ENCODE data around the gene PGM5.
"Not testable (repeated sequence)": the region's sequence is repeated elsewhere in the genome, so short reads cannot be mapped to it uniquely, and the experiment has no call there.

Gene PGM5

GRCh38 chr9:68383894-68384293, 27.5 kb downstream of the PGM5 start:
- FAIRE-seq = not testable (repeated sequence)

- FAIRE-seq = not testable (repeated sequence)
Observed at GRCh38 chr9:68389558-68389957, 33.1 kb downstream of the PGM5 start.

GRCh38 chr9:68390737-68391136, 34.3 kb downstream of the PGM5 start:
- FAIRE-seq = not testable (repeated sequence)

- not testable (repeated sequence) for FAIRE-seq
Observed at GRCh38 chr9:68396411-68397094, 40.1 kb downstream of the PGM5 start.

GRCh38 chr9:68397095-68397423, 40.6 kb downstream of the PGM5 start:
- not testable (repeated sequence) for FAIRE-seq

DNA sequence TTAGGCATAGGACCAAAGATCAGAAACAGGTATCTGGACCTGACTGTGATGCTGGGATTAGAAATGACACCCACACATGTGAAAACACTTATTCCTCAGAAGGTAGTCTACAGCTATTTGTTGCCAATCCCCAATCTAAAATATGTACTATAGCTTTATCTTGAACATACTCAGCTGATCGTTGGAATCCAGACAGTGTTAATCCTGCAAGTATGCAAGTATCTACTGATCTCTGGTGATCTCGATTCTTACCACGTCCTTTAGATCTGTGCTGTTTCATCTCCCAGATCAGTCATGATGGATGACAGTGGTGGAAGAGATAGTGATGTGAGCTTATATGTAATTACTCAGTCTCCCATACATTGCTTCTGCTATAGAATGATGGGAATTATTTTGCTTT, 41.4 kb downstream of the PGM5 start:
- not testable (repeated sequence) for FAIRE-seq

- FAIRE-seq = not testable (repeated sequence)
Observed at GRCh38 chr9:68398324-68398723, 41.9 kb downstream of the PGM5 start.

DNA sequence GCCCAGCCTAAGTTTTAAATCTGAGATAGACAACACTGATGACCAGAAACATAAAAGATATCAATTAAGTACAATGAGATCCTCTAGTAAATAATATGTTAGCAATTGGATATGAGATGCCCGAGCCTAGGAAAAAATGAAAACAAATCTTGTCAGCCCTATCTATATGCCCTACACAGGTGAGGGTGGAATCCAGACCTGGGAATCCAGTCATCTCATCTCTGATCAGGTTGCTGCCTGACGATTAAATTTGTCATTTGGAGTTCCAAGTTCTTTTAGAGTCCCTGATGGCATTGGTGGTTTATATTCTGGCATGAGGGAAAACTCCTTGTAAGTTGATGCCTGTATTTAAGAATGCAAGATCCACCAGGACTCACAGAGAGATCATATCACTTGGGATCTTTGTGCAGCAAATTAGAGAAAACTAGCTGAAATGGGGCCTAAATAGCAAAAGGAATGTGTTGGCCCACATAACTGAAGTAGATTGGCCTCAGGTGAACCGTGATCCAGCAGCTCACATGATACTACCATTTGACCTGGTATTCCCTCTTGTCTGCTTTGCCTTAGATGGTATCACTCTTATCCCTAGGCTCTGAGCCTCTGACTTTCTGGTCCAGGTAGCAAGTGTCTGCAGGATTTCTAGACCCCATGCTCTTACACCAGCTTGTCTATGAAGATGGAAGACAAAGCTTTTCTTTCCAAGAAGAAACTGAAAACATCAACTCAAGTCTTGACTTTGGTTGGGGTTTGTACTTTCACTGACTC, 48.2 kb downstream of the PGM5 start:
- not testable (repeated sequence) for FAIRE-seq

DNA sequence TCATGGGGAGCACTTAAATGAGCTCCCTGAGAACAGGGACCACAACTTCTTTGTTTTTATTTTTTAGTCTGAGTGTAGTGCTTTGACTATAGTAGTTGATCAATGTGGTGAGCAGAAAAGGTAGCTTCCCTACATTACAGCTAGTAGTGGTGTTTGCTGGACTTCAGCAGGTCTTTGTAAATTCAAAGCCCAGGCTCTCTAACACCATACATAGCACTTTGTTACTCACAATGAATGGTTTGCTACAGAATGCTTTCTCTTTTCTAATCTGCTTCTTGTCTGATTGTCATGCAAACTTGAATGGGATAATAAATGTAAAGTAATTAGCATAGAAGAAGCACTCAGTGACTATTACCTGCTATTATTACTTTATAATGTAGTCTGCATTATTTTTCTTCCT, 55.5 kb downstream of the PGM5 start:
- FAIRE-seq = not testable (repeated sequence)

DNA sequence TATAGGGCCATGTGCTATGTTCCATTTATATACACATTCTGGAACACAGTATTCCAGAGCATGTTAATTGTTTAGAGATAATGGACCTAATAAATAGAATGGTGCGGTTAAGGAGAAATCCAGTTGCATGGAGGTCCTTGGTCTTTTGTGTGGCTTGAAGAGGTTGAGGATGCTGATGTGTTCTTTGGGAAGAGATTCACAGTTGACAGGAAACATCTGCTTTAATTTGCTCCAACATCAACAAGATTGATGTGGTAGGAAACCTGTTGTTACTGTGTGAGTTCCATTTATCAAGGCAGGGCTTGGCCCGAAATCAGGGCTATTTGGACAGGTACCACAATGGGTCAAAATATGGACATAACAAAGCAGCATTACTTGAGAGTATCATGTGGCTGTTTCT, 56.3 kb downstream of the PGM5 start:
- not testable (repeated sequence) for FAIRE-seq

GRCh38 chr9:68415065-68415464, 58.7 kb downstream of the PGM5 start:
- not testable (repeated sequence) for FAIRE-seq

DNA sequence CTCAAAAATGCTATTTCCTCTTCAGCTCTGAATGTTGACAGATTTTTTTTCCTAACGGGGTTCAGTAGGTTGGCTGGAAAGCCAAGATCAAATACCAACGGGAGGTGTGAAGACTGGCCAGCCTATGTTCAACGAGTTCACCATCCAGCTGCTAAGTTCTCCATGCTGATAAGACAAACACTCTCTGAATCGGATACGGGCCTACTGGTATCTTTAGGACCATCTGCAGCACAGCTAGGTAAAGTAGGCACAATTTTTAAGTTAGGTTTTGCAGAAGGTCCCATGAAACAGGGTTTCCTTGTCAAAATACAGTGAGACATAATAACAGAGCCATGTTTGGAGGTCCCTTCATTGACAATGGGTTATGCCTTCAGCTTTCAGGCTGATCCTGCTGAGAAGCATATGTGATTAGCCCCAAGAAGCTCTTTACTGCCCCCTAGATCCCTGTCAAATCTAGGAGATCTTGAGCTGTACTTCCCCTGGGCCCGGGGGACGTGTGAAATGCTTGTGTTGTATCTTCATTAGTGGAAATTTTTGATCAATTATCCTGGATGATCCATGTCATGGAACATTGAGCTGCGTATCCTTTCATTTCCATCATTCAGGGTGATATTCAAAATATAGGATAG, 60.6 kb downstream of the PGM5 start:
- no peak for FAIRE-seq

- FAIRE-seq = no peak
Observed at GRCh38 chr9:68417762-68418161, 61.4 kb downstream of the PGM5 start.

DNA sequence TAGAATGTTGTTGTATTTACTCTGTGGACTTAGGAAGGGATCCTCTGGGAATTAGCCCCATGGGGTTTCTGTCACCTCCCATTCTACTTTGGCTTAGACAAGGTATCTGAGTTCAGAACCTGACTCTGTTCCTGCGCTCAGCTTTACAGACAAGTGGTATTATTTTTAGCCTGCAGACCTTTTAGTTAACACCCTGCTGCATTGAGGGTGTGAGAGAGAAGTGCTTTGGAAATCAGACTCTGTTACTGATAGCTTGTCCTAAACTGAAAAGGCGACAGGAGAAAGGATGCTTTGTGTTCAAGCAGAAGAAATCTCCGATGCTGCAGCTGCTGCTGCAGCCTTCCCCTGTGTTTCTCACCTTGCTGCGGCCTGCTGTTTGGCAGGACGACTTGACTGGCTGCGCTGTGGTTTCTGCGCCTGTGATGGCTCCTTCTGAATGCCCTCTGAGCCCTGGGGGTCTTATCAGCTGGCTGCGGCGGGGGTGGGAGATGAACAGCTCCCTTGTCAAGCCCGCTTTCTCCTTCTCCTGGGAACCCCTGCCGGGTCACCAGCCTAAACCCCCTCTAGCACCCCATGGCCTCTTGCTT, 61.9 kb downstream of the PGM5 start:
- FAIRE-seq = no peak

DNA sequence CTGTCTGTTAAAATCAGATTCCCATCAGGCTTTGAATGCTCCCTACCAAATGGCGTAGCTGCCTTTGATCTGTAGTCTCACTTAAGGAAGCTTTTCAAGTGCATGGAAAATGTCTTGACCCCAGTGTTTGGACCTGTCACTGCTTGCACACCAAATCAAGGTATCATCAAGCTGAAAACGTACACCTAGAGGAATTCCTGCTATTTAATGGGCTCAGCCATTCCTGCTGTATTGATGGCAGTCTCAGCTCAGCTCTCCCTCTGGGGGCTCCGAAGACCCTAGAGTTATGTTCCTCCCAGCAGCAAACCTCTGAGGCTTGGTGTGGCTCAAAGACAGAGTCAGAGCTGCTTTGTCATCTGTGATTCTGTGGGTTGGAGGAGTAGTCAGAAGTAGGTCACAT, 63.5 kb downstream of the PGM5 start:
- no peak for FAIRE-seq

DNA sequence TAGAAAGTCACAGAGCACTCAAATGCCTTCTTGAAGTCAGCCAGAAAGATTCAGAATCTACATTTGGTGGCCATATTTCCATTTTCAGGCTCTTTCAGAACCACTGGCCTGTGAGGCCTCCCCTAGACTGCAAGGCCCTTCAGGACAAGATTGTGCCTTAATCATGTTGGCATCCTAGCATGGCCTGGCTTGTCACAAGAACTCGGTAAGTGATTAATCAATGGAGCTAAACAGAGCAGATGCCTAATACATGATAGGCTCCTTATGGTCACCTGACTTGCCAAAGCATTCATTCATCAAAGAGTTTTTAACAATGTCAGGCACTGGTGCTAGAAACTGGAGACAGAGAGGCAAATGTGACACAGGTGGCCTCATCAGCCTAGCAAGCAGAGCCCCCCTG, 70.3 kb downstream of the PGM5 start:
- no peak for FAIRE-seq

- no peak for FAIRE-seq
Observed at GRCh38 chr9:68427216-68427977, 71.0 kb downstream of the PGM5 start.

DNA sequence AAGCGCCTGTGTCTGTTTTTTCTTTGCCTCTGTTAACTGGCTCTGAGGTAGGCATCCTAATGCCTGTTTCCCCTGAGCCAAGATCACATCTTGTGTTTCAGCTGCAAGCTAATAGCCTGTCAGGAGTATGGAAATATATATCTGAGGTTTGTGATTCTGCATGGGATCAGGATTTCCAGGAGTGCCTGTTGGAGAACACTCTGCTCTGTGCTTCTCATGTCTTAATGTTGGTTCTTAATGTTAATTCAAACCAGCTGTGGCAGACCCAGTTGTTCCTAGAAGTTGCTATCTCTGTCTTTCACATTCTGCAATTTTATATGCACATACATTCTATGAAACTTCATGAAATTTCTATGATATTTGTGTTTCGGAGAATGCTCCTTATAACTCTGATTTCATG, 72.1 kb downstream of the PGM5 start:
- no peak for FAIRE-seq

- FAIRE-seq = no peak
Observed at GRCh38 chr9:68429631-68430030, 73.2 kb downstream of the PGM5 start.

DNA sequence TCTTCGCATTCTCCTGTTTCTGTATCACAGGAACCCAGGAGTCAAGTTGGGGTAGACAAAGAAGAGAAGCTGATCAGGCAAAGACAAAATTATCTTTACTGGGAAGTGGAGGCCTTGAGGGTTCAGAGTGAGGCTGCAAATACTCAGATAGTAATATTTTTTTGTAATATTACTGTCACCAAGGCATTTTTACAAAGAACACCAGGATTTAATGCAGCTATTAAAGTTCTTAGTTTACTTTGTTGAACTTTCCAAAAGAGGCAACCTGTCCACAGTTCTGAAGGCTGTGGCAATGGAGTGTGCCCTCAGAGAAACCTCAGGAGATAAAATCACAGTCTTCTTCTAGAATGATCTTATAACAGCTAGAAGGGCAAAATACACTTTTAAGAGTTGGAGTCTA, 74.9 kb downstream of the PGM5 start:
- no peak for FAIRE-seq

- no peak for FAIRE-seq
Observed at GRCh38 chr9:68433531-68434110, 77.2 kb downstream of the PGM5 start.

DNA sequence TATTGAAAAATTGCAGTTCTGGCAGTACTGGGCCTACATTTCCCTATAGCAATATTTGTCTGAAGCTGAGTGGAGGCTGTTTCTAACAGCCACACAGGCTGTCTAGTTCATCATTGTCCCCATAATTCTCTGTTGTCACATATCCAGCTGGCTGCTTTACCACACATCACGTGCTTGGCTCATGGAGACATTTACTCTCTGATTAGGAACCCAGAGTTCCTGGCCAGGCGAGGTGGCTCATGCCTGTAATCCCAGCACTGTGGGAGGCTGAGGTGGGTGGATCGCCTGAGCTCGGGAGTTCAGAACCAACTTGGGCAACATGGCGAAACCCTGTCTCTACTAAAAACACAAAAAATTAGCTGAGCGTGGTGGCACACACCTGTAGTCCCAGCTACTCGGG, 81.4 kb downstream of the PGM5 start:
- FAIRE-seq = no peak
